ENCODE results near the gene MACROD2.

- TF ChIP-seq CTCF (IDR thresholded peaks at IDR 0.05): no peak
- TF ChIP-seq POLR2A (IDR thresholded peaks at IDR 0.05): no peak
These were observed 1077.0 kb downstream of the MACROD2 start for GRCh38 chr20:15072316-15072715.

Data from uterus (tissue), 2 donors.